Activated CD8-positive, alpha-beta T cell treated with anti-CD3 and anti-CD28 coated beads for 36 hours (primary cell): ENCODE measurements around the gene AJUBA. TPM values are rescaled to one million over a fixed set of nuclear protein-coding genes. Genes with fewer than 3 reads are reported as not detected.

Experiments
- ATAC-seq: fragments of 200-7000 bp; cut with Tn5 transposase; one replicate; pipeline ENCODE4 v1.10.0; 2021; ENCODE audit warnings: mild to moderate bottlenecking, moderate library complexity
- CTCF ChIA-PET: fragments of 350-600 bp; sonication (Branson Sonifier 250); formaldehyde crosslinking; loops from one replicate; lab custom pipeline; 2021; ENCODE audit warnings: antibody characterized with exemption; lab: Charles Lee
- POLR2A ChIA-PET: fragments of 350-600 bp; sonication (Branson Sonifier 250); formaldehyde crosslinking; loops from one replicate; lab custom pipeline; 2021; ENCODE audit warnings: antibody characterized with exemption; lab: Charles Lee
- DNase-seq: peaks from one replicate; pipeline ENCODE4 v3.0.0-alpha.2; 2020
- H3K27ac Mint-ChIP-seq: one replicate; pipeline ENCODE4 v1.8.0; 2021; ENCODE audit warnings: mild to moderate bottlenecking, mixed read lengths
- H3K27me3 Mint-ChIP-seq: one replicate; pipeline ENCODE4 v1.8.0; 2021; ENCODE audit warnings: mixed read lengths
- H3K36me3 Mint-ChIP-seq: one replicate; pipeline ENCODE4 v1.8.0; 2021; ENCODE audit warnings: low read depth, mixed read lengths
- H3K4me1 Mint-ChIP-seq: one replicate; pipeline ENCODE4 v1.8.0; 2021; ENCODE audit warnings: low read depth, mixed read lengths
- H3K4me3 Mint-ChIP-seq: one replicate; pipeline ENCODE4 v1.8.0; 2021; ENCODE audit warnings: mild to moderate bottlenecking, moderate library complexity, mixed read lengths
- H3K9me3 Mint-ChIP-seq: one replicate; pipeline ENCODE4 v1.8.0; 2021; ENCODE audit warnings: mixed read lengths
- intact Hi-C: fragments of 100-400 bp; cut with micrococcal nuclease; formaldehyde crosslinking; loops from one replicate; pipeline ENCODE4 v1.10.0; 2022
- total RNA-seq, 2 experiments: library from RNA; stranded (reverse); gene quantifications; one replicate each; pipeline ENCODE4 v1.2.3, GENCODE V29; 2021
- TF ChIP-seq, protein P1 (sequence below): fragments of 200-600 bp; IDR thresholded peaks from one replicate; pipeline ENCODE4 v1.8.0; 2022; ENCODE audit warnings: antibody characterized with exemption, mild to moderate bottlenecking

AJUBA gene
- total RNA-seq, 2 experiments from 2014 or later, result 2.3 to 2.6 TPM

DNA sequence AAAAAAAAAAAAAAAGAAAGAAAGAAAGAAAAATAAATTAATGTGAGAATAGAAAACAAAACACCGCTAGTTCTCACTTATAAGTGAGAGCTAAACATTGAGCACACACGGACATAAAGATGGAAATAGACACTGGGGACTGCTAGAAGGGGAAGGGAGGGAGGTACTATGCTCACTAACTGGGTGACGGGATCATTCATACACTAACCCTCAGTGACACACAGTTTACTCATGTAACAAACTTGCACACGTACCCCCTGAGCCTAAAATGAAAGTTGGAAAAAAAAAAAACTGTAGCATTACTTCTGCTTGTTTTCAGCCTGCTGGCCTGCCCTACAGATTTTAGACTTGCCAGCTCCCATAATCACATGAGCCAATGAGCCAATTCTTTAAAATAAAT, 42.7 kb downstream of the AJUBA start:
- H3K4me3 Mint-ChIP-seq, result no peak overlapping the region
- ATAC-seq, result no peak
- TF ChIP-seq, protein P1, sequence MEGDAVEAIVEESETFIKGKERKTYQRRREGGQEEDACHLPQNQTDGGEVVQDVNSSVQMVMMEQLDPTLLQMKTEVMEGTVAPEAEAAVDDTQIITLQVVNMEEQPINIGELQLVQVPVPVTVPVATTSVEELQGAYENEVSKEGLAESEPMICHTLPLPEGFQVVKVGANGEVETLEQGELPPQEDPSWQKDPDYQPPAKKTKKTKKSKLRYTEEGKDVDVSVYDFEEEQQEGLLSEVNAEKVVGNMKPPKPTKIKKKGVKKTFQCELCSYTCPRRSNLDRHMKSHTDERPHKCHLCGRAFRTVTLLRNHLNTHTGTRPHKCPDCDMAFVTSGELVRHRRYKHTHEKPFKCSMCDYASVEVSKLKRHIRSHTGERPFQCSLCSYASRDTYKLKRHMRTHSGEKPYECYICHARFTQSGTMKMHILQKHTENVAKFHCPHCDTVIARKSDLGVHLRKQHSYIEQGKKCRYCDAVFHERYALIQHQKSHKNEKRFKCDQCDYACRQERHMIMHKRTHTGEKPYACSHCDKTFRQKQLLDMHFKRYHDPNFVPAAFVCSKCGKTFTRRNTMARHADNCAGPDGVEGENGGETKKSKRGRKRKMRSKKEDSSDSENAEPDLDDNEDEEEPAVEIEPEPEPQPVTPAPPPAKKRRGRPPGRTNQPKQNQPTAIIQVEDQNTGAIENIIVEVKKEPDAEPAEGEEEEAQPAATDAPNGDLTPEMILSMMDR, result no peak
- H3K27ac Mint-ChIP-seq, result no peak overlapping the region
- peaks cover 8% of the 10 kb centered on the region for H3K36me3 Mint-ChIP-seq
- intact Hi-C loops, result no loop called here
- POLR2A ChIA-PET, result interaction anchor here (1.2 kb wide), 1 partner anchor 11 kb away, joined by 3 read pairs; the partner anchor contains the start of gene PRMT5
- H3K4me1 Mint-ChIP-seq, result no peaks in the 10 kb centered on the region
- H3K9me3 Mint-ChIP-seq, result no peaks in the 10 kb centered on the region
- DNase-seq, result no peak
- no peaks in the 10 kb centered on the region for H3K27me3 Mint-ChIP-seq
- CTCF ChIA-PET, result interaction anchor here (1.2 to 4.3 kb wide), 5 partner anchors 9 to 43 kb away, joined by 6 to 29 read pairs (median 7); partner anchors contain the start of genes AJUBA, HAUS4 and PRMT5

DNA sequence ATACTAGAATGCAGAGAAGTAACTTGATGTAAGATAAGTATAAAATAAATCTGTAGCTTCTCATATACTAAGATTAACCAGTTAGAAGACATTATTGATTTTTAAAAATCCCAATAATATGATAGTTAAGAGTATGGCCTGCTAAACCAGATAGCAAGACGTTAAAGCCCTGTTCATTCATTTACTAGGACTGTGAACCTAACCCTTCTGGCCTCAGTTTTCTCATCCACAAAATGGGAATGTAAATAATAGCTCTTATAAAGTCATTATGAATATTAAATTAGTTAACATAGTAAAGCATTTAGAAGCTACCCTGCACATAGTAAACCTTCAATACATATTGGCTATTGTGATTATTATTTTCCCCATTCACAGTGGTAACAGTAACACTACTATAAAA, 47.2 kb downstream of the AJUBA start:
- peaks cover 14% of the 10 kb centered on the region for H3K4me1 Mint-ChIP-seq
- ChIA-PET POLR2A (interaction anchor here (0.6 to 1.5 kb wide), 4 partner anchors 21 to 1169 kb away, joined by 3 to 7 read pairs (median 3); partner anchors contain the start of gene AJUBA), CTCF (interaction anchor here (0.8 to 2.2 kb wide), 10 partner anchors 18 to 134 kb away, joined by 3 to 9 read pairs (median 4); no protein-coding TSS in a partner anchor)
- no peaks in the 10 kb centered on the region for H3K9me3 Mint-ChIP-seq
- TF ChIP-seq, protein P1, result no peak
- no peak overlapping the region for H3K4me3 Mint-ChIP-seq
- H3K36me3 Mint-ChIP-seq, result peaks cover 6% of the 10 kb centered on the region
- no peak overlapping the region for H3K27ac Mint-ChIP-seq
- H3K27me3 Mint-ChIP-seq, result no peaks in the 10 kb centered on the region
- DNase-seq (no peak), ATAC-seq (no peak)
- intact Hi-C loops, result no loop called here

DNA sequence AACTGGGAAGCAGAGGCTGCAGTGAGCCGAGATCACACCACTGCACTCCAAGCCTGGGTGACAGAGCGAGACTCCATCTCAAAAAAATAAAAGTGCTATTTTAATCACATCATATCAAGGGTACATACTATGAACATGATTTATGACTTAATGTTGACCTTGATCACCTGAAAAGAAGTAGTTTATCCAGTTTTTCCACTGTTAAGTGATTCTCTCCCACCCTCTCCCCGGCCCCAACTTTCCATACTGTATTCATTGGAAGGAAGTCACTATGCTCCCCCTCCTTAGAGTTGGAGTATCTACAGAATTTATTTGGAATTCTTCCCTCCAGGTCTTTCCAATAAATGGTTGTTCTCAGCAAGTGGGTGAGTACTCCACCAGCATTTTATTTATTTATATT, 50.2 kb downstream of the AJUBA start:
- intact Hi-C loops, result no loop called here
- no peaks in the 10 kb centered on the region for H3K9me3 Mint-ChIP-seq
- CTCF ChIA-PET, result interaction anchor here (1.3 to 3.6 kb wide), 3 partner anchors 9 to 50 kb away, joined by 4 to 86 read pairs (median 29); partner anchors contain the start of genes AJUBA and HAUS4

DNA sequence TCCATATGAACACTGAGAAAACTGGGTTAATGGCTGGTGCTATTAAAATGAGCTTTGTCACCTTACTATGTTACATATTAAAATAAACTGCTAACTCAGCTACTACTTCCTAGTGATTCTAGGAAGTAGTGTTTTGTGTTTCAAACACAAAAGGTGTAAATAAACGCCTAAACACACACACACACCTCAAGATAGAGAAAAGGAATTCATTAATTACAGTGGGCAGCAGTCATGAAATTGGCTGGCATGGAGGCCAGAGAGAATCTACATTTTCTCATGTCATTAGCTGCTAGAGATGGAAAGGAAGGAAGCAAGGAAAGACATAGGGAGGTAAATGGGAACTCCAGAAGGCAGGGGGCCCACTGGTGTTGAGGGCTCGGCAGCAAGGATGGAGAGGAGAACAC, 52.4 kb downstream of the AJUBA start:
- no peak for ATAC-seq

More for the DNA sequence above, 50.2 kb downstream of the AJUBA start:
- TF ChIP-seq, protein P1, result no peak
- DNase-seq, result no peak
- ATAC-seq, result no peak
- Mint-ChIP-seq H3K27me3 (no peaks in the 10 kb centered on the region), H3K36me3 (peaks cover 15% of the 10 kb centered on the region), H3K27ac (no peak overlapping the region), H3K4me1 (peaks cover 24% of the 10 kb centered on the region), H3K4me3 (no peak overlapping the region)
- POLR2A ChIA-PET, result interaction anchor here (1.0 kb wide), 1 partner anchor 49 kb away, joined by 3 read pairs; the partner anchor contains the start of gene REM2

More for the DNA sequence above, 52.4 kb downstream of the AJUBA start:
- POLR2A ChIA-PET, result interaction anchor here (0.8 to 4.8 kb wide), 12 partner anchors 9 to 104 kb away, joined by 3 to 50 read pairs (median 3); partner anchors contain the start of genes AJUBA, HAUS4, LRP10 and RBM23
- no peaks in the 10 kb centered on the region for H3K9me3 Mint-ChIP-seq
- no peak overlapping the region for H3K4me3 Mint-ChIP-seq
- H3K27ac Mint-ChIP-seq, result no peak overlapping the region
- TF ChIP-seq, protein P1, result no peak
- CTCF ChIA-PET, result interaction anchor here (0.7 to 3.6 kb wide), 31 partner anchors 8 to 373 kb away, joined by 3 to 86 read pairs (median 7); partner anchors contain the start of genes ACIN1, AJUBA, C14orf119 and HAUS4
- peaks cover 32% of the 10 kb centered on the region for H3K36me3 Mint-ChIP-seq
- H3K27me3 Mint-ChIP-seq, result no peaks in the 10 kb centered on the region
- peaks cover 31% of the 10 kb centered on the region for H3K4me1 Mint-ChIP-seq
- intact Hi-C loops, result loop anchor here (2.0 kb wide), 1 partner anchor 57 kb away; no protein-coding TSS in a partner anchor
- no peak for DNase-seq
